GM19025 (cell line): Measurements from ENCODE around the gene CNGA3.

Experiments
- ATAC-seq: cut with Tn5 transposase; IDR thresholded peaks from one replicate; pipeline ENCODE4 v1.9.1; 2021; ENCODE audit warnings: mild to moderate bottlenecking, low read depth, moderate library complexity; ENCODE audit not compliant: unreplicated experiment

Gene CNGA3

DNA sequence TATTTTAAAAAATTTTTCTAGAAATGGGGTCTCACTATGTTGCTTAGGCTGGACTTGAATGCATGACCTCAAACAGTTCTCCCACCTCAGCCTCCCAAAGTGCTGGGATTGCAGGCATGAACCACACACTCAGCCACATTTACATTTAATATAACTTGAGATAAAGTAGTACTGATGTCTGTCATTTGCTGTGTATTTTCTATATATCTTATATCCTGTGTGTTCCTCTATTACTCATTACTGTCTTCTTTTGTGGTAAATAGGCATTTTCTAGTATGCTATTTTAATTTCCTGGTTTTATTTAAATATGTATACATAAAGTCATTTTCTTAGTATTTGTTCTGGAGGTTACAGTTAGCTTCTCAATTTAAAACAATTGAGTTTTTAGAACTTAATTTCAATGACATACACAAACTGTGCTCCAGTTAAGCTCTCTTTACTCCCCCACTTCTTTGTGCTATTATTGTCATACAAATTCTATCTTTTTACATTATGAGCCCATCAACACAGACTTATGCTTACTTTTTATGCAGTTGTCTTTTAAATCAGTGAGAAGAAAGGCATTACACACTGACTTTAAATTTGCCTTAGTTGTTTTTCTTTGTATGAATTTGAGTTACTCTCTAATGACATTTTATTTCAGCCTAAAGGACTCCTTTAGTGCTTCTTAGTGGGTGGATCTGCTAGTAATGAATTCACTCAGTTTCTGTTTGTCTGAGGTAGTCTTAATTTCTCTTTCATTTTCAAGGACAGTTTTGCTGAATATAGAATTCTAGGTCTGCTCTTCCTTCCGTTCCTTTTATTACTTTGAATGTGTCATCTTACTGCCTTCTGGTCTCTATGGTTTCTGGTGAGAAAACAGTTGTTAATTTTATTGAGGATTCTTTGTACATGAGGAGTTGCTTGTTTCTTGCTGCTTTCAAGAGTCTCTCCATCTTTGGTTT, 92.2 kb downstream of the CNGA3 start:
- ATAC-seq: no peak

GRCh38 chr2:98441706-98442450, 95.6 kb downstream of the CNGA3 start:
- no peak for ATAC-seq

DNA sequence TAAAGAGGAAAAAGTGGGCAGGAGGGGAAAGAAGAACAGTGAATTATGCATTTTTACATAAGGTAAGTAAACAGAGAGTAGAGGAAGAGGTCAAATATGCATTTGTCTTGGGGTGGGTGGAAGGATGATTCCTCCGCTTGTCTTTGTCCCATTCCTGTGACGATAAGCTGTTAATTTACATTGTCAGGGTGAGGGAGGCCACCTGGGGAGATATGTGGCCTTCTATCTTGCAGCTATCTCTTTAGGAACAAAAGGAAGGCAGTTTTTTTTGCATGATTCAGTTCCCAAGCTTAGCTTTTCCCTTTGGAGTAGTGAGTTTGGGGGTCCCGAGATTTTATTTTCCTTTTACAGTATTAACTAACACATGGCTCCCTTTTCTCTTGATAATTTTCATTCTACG, 96.2 kb downstream of the CNGA3 start:
- ATAC-seq: no peak

DNA sequence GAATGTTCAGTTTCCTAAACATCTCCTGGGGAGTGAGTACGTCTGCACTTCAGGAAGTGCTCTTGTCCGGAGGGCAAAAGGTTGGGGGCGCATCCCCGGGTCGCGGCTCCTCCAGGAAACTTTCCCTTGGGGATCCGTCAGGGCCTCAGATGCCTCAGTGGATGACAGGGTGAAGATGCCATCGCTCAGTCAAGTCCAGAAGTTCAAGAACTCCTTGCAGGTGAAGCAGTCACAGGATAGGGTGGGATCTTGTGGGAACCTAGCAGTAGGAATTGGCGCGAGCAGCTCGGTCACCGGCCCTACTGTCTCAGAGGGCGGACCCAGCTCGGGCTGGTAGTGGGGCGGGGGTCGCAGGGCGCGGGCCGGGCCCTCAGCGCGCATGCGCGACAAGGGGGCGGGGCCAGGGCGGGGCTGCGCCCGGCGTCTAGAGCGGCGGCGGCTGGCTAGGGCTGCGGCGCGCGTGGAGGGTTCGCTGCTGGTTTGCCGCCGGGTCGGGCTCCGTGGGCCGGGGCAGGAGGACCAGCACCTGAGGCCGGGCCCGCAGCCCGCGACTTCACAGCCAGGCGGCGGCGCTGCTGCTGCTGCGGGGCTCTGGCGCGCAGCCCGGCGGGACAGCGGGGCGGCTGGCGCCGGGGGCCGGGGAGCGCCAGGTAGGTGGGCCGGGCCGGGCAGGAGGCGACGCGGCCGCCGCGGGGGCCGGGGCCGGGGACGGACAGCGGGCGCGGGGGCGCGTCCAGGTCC, 98.3 kb downstream of the CNGA3 start, which contains the start of gene INPP4A:
Gene INPP4A, plus strand, starts transcription at position 423 of the 741 bp plus-strand sequence. CDS start 75,191 bp downstream, outside the sequence.
- peak; percentile 86 for ATAC-seq

DNA sequence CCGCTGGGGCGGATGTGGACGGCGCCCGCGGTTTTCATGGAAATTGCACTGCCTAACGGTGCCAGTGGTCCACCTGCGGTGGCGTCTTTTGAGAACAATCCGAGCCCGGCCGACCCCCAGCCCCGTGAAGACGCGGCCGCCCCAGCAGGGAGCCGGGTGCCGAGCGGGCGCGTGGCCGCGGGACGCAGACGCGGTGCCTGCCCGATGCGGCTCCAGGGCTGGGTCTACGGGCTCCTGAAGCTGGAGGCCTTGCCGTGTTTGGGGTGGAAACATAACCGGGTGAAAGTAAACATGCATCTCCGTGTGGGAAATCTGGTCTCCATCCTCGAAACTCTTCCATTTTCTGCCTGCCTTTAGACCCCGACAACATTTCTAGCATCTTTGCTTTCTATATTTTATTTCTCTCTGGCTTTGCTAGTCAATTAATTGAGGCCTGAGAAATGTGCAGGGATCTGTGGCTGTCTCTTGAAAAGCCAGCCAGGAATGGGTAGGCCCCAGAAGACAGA, 99.0 kb downstream of the CNGA3 start:
- peak; percentile 28 for ATAC-seq

GRCh38 chr2:98445683-98446581, 99.7 kb downstream of the CNGA3 start:
- no peak for ATAC-seq

GRCh38 chr2:98446850-98447249, 100.6 kb downstream of the CNGA3 start:
- ATAC-seq: no peak
